NCI-H1930 (cell line): Measurements from ENCODE around the gene C16orf89.

Source experiments
- DNase-seq, 2 experiments: peaks; one replicate each; lab custom pipeline; 2025; lab: John Stamatoyannopoulos, UW

C16orf89 gene

GRCh38 chr16:5003828-5004227 is 61.9 kb downstream of the C16orf89 start:
- DNase-seq, result no peak

GRCh38 chr16:5003211-5003610 is 62.5 kb downstream of the C16orf89 start:
- no peak for DNase-seq

GRCh38 chr16:5002699-5003143 is 63.0 kb downstream of the C16orf89 start:
- no peak for DNase-seq

- no peak for DNase-seq
These were observed 63.8 kb downstream of the C16orf89 start for GRCh38 chr16:5001986-5002385.

GRCh38 chr16:5001571-5001970 is 64.2 kb downstream of the C16orf89 start:
- no peak for DNase-seq

GRCh38 chr16:5000573-5001001 is 65.2 kb downstream of the C16orf89 start:
- no peak for DNase-seq

GRCh38 chr16:4994719-4995434 is 70.9 kb downstream of the C16orf89 start:
- DNase-seq, result no peak
